ENCODE measurements around the gene IGSF9. TPM values are rescaled to one million over a fixed set of nuclear protein-coding genes. Genes with fewer than 3 reads are reported as not detected.
"Not testable (repeated sequence)": the region's sequence is repeated elsewhere in the genome, so short reads cannot be mapped to it uniquely, and the experiment has no call there.

IGSF9 gene
- total RNA-seq, 1 experiment from 2014 or later = 0.44 TPM

GRCh38 chr1:159908031-159908940 lies 37.1 kb downstream of the IGSF9 start:
- peaks cover 16% of the 10 kb centered on the region for H3K4me1 Mint-ChIP-seq (ENCODE audit: insufficient read depth, unreplicated experiment)
- CTCF ChIA-PET = interaction anchor here (0.6 to 8.9 kb wide), 8 partner anchors 16 to 698 kb away, joined by 3 to 134 read pairs (median 4); no protein-coding TSS in a partner anchor
- BruUV-seq (replicated peaks) = no TSS peak
- POLR2A ChIA-PET = interaction anchor here (1.2 to 1.6 kb wide), 2 partner anchors 15 to 16 kb away, joined by 5 read pairs; partner anchors contain the start of gene TAGLN2
- H3K9me3 Mint-ChIP-seq (ENCODE audit: unreplicated experiment) = no peaks in the 10 kb centered on the region
- DNase-seq (ENCODE audit: unreplicated experiment) = no peak
- no peak overlapping the region for H3K27ac Mint-ChIP-seq (ENCODE audit: low read depth, unreplicated experiment)
- peaks cover 6% of the 10 kb centered on the region for H3K36me3 Mint-ChIP-seq (ENCODE audit: insufficient read depth, unreplicated experiment)
- no peak overlapping the region for H3K4me3 Mint-ChIP-seq (ENCODE audit: unreplicated experiment)
- intact Hi-C loops (cut with micrococcal nuclease) = no loop called here
- TF ChIP-seq, protein P1, sequence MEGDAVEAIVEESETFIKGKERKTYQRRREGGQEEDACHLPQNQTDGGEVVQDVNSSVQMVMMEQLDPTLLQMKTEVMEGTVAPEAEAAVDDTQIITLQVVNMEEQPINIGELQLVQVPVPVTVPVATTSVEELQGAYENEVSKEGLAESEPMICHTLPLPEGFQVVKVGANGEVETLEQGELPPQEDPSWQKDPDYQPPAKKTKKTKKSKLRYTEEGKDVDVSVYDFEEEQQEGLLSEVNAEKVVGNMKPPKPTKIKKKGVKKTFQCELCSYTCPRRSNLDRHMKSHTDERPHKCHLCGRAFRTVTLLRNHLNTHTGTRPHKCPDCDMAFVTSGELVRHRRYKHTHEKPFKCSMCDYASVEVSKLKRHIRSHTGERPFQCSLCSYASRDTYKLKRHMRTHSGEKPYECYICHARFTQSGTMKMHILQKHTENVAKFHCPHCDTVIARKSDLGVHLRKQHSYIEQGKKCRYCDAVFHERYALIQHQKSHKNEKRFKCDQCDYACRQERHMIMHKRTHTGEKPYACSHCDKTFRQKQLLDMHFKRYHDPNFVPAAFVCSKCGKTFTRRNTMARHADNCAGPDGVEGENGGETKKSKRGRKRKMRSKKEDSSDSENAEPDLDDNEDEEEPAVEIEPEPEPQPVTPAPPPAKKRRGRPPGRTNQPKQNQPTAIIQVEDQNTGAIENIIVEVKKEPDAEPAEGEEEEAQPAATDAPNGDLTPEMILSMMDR (IDR thresholded peaks at IDR 0.05; ENCODE audit: unreplicated experiment) = no peak
- no peaks in the 10 kb centered on the region for H3K27me3 Mint-ChIP-seq (ENCODE audit: insufficient read depth, unreplicated experiment)

- BruUV-seq (replicated peaks) = no TSS peak
- no peaks in the 10 kb centered on the region for H3K27me3 Mint-ChIP-seq (ENCODE audit: insufficient read depth, unreplicated experiment)
- H3K36me3 Mint-ChIP-seq (ENCODE audit: insufficient read depth, unreplicated experiment) = peaks cover 6% of the 10 kb centered on the region
- no peak overlapping the region for H3K27ac Mint-ChIP-seq (ENCODE audit: low read depth, unreplicated experiment)
- no peaks in the 10 kb centered on the region for H3K9me3 Mint-ChIP-seq (ENCODE audit: unreplicated experiment)
- peaks cover 9% of the 10 kb centered on the region for H3K4me1 Mint-ChIP-seq (ENCODE audit: insufficient read depth, unreplicated experiment)
- no peak for DNase-seq (ENCODE audit: unreplicated experiment)
- TF ChIP-seq, protein P1 (IDR thresholded peaks at IDR 0.05; ENCODE audit: unreplicated experiment) = no peak
- CTCF ChIA-PET = interaction anchor here (0.6 to 8.9 kb wide), 10 partner anchors 9 to 696 kb away, joined by 3 to 134 read pairs (median 4); no protein-coding TSS in a partner anchor
- intact Hi-C loops (cut with micrococcal nuclease) = no loop called here
- no peak overlapping the region for H3K4me3 Mint-ChIP-seq (ENCODE audit: unreplicated experiment)
- POLR2A ChIA-PET = interaction anchor here (0.8 to 1.6 kb wide), 2 partner anchors 18 to 27 kb away, joined by 3 to 5 read pairs; partner anchors contain the start of gene TAGLN2
These were observed 38.5 kb downstream of the IGSF9 start for GRCh38 chr1:159906960-159907359.

DNA sequence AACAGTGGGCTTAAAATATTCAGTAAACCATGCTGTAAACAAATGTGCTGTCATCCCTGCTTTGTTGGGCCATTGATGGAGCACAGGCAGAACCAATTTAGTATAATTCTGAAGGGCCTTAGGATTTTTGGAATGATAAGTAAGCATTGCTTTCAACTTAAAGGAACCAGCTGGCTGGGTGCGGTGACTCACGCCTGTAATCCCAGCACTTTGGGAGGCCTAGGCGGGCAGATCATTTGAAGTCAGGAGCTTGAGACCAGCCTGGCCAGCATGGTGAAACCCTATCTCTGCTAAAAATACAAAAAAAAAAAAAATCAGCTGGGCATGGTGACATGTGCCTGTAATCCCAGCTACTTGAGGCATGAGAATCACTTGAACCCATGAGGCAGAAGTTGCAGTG lies 41.4 kb downstream of the IGSF9 start:
- not testable (repeated sequence) for H3K4me1 Mint-ChIP-seq (ENCODE audit: insufficient read depth, unreplicated experiment)
- CTCF ChIA-PET = interaction anchor here (0.6 to 8.9 kb wide), 6 partner anchors 12 to 771 kb away, joined by 3 to 134 read pairs (median 6); no protein-coding TSS in a partner anchor

GRCh38 chr1:159902541-159902940 lies 42.9 kb downstream of the IGSF9 start:
- Mint-ChIP-seq H3K27me3 (ENCODE audit: insufficient read depth, unreplicated experiment) (no peaks in the 10 kb centered on the region), H3K4me3 (ENCODE audit: unreplicated experiment) (no peak overlapping the region), H3K4me1 (ENCODE audit: insufficient read depth, unreplicated experiment) (peaks cover 10% of the 10 kb centered on the region), H3K27ac (ENCODE audit: low read depth, unreplicated experiment) (no peak overlapping the region), H3K9me3 (ENCODE audit: unreplicated experiment) (no peaks in the 10 kb centered on the region), H3K36me3 (ENCODE audit: insufficient read depth, unreplicated experiment) (no peaks in the 10 kb centered on the region)
- intact Hi-C loops (cut with micrococcal nuclease) = no loop called here
- no peak for DNase-seq (ENCODE audit: unreplicated experiment)
- BruUV-seq (replicated peaks) = no TSS peak
- TF ChIP-seq, protein P1 (IDR thresholded peaks at IDR 0.05; ENCODE audit: unreplicated experiment) = no peak
- ChIA-PET POLR2A (no interaction called here), CTCF (interaction anchor here (0.6 to 8.9 kb wide), 5 partner anchors 11 to 104 kb away, joined by 3 to 134 read pairs (median 24); no protein-coding TSS in a partner anchor)

More for the DNA sequence above, 41.4 kb downstream of the IGSF9 start:
- BruUV-seq (replicated peaks); DNase-seq (ENCODE audit: unreplicated experiment); H3K27ac Mint-ChIP-seq (ENCODE audit: low read depth, unreplicated experiment); H3K36me3 Mint-ChIP-seq (ENCODE audit: insufficient read depth, unreplicated experiment); H3K27me3 Mint-ChIP-seq (ENCODE audit: insufficient read depth, unreplicated experiment); H3K4me3 Mint-ChIP-seq (ENCODE audit: unreplicated experiment); POLR2A ChIA-PET; intact Hi-C loops (cut with micrococcal nuclease); H3K9me3 Mint-ChIP-seq (ENCODE audit: unreplicated experiment): not testable (repeated sequence)

Measured in MCF 10A (cell line).